Measurements from ENCODE around the gene ALKAL2.
"Not testable (repeated sequence)": the region's sequence is repeated elsewhere in the genome, so short reads cannot be mapped to it uniquely, and the experiment has no call there.

ALKAL2 gene

GRCh38 chr2:287911-288757 is at the start of gene ALKAL2:
Gene ALKAL2, minus strand, starts transcription at chr2:288091. Its CDS starts 256 bp downstream, at chr2:287835.
- peak; percentile 20 for DNase-seq

GRCh38 chr2:336949-337348 is 49.1 kb upstream of the ALKAL2 start:
- not testable (repeated sequence) for DNase-seq

GRCh38 chr2:336360-336759 is 48.5 kb upstream of the ALKAL2 start:
- DNase-seq: no peak

- DNase-seq: no peak
Observed at GRCh38 chr2:332592-332991, 44.7 kb upstream of the ALKAL2 start.

- no peak for DNase-seq
Observed at GRCh38 chr2:328761-329160, 40.9 kb upstream of the ALKAL2 start.

- DNase-seq: no peak
Observed at GRCh38 chr2:323035-323434, 35.1 kb upstream of the ALKAL2 start.

- no peak for DNase-seq
Observed at GRCh38 chr2:322326-322725, 34.4 kb upstream of the ALKAL2 start.

GRCh38 chr2:320561-320960 is 32.7 kb upstream of the ALKAL2 start:
- no peak for DNase-seq

GRCh38 chr2:319059-319600 is 31.2 kb upstream of the ALKAL2 start:
- peak; percentile 9 for DNase-seq

- peak; percentile 40 for DNase-seq
Observed at GRCh38 chr2:317501-318424, 29.9 kb upstream of the ALKAL2 start.

GRCh38 chr2:316381-316780 is 28.5 kb upstream of the ALKAL2 start:
- no peak for DNase-seq

GRCh38 chr2:315925-316324 is 28.0 kb upstream of the ALKAL2 start:
- DNase-seq: not testable (repeated sequence)

GRCh38 chr2:314561-315336 is 26.9 kb upstream of the ALKAL2 start:
- DNase-seq: no peak

GRCh38 chr2:313991-314390 is 26.1 kb upstream of the ALKAL2 start:
- no peak for DNase-seq

GRCh38 chr2:310994-311393 is 23.1 kb upstream of the ALKAL2 start:
- DNase-seq: no peak

GRCh38 chr2:309954-310510 is 22.1 kb upstream of the ALKAL2 start:
- DNase-seq: no peak

GRCh38 chr2:309148-309953 is 21.5 kb upstream of the ALKAL2 start:
- no peak for DNase-seq

GRCh38 chr2:305366-305765 is 17.5 kb upstream of the ALKAL2 start:
- DNase-seq: no peak

GRCh38 chr2:296354-296753 is 8.5 kb upstream of the ALKAL2 start:
- DNase-seq: no peak

- no peak for DNase-seq
Observed at GRCh38 chr2:295090-295489, 7.2 kb upstream of the ALKAL2 start.

- peak; percentile 61 for DNase-seq
Observed at GRCh38 chr2:290090-290722, 2.3 kb upstream of the ALKAL2 start.

Data from stimulated activated CD4-positive, alpha-beta T cell treated with anti-CD3 and anti-CD28 coated beads, Interleukin-15, amount 100 ng/mL, for 24 hours (primary cell).